ENCODE results near the gene DAND5.

DNA sequence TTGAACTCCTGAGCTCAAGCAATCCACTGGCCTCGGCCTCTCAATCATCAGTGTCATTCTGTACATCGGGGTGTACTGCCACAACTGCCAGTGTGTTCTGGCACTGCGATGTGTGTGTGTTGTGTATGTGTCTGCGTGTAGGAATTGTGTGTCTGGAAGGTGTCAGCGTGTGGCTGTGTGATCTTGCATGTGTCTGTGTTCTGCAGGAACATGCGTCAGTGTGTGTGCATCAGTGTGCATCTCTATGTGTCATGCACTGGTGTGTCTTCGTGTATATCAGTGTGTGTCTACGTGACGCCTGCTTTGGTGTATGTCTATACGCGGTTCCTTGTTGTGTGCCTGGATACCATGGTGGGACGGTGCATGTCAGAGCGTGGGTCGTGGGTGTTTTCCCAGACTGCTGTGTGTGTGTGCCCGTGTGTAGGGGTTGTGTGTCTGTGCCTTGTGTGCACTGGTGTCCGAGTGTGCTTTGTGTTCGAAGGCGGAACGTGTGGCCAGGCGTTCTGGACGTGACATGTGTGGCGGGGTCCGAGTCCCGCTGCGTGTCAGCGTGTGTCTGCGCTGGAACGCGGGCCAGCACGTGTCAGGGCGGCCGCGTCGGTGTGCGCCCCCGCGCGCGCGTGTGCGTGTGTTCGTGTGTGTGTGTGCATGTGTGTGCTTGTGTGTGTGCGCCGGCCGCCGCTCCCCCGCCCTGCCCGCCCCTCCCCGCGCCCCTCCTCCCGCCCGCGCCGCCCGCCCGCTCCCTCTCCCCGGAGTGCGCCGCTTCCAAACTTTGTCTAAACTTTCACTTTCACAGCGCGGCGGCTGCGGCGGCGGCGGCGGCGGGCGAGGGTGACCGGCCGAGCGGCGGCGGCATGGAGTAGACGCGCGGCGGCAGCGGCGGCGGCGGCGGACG is 25.6 kb downstream of the DAND5 start, which contains the start of gene NFIX:
- TF ChIP-seq CTCF (IDR thresholded peaks at IDR 0.05) (no peak), EZH2 (IDR thresholded peaks at IDR 0.05) (peak; percentile 87), EZH2phosphoT487 (IDR thresholded peaks at IDR 0.05) (peak; percentile 86)
